Measurements from ENCODE around the gene IER3.
A peak's percentile ranks its signal among the peaks of the same experiment; 100 is the strongest.
"Not testable (repeated sequence)": the region's sequence is repeated elsewhere in the genome, so short reads cannot be mapped to it uniquely, and the experiment has no call there.

Gene IER3

GRCh38 chr6:30747300-30747687 is 2.9 kb upstream of the IER3 start:
- no peak for DNase-seq

DNA sequence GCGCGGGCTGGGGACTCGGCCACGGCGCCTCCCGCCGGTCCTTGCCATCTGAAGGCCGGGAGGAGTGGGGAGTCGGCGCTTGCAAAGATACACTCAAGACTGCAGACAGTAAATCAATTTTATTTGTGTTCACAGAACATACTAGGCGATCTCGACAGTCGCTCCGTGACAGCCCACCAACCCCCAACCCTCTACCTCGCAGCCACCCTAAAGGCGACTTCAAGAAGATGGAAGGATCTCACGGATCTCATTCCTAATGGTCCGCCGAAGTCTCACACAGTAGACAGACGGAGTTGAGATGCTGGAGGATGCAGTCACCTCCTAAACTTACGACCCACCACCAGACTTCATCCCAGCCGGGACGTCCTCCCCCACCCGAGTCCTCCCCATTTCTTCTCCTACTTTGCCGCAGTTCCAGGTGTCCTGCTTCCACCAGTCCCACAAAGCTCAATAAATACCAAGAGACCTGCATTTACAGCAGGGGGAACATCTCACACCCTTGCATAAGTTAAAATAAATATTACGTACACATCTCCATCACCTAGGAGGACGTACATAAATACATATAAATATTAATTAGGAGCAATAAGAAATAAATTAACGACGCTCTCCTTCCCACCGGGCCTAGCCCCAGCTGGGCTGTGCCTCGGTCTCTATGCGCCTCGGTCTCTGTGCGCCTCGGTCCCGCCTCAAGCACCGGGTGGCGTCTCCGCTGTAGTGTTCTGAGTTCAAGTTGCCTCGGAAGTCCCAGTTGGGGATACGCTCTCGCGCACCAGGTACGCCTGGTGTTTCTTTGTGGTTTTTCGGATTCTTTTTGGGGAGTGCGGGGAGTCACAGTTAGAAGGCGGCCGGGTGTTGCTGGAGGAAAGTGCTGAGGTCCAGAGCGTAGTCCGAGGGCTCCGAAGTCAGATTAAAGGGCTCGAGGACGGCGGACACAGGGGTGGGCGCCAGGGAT is 971 bp downstream of the IER3 start:
- DNase-seq, result no peak

DNA sequence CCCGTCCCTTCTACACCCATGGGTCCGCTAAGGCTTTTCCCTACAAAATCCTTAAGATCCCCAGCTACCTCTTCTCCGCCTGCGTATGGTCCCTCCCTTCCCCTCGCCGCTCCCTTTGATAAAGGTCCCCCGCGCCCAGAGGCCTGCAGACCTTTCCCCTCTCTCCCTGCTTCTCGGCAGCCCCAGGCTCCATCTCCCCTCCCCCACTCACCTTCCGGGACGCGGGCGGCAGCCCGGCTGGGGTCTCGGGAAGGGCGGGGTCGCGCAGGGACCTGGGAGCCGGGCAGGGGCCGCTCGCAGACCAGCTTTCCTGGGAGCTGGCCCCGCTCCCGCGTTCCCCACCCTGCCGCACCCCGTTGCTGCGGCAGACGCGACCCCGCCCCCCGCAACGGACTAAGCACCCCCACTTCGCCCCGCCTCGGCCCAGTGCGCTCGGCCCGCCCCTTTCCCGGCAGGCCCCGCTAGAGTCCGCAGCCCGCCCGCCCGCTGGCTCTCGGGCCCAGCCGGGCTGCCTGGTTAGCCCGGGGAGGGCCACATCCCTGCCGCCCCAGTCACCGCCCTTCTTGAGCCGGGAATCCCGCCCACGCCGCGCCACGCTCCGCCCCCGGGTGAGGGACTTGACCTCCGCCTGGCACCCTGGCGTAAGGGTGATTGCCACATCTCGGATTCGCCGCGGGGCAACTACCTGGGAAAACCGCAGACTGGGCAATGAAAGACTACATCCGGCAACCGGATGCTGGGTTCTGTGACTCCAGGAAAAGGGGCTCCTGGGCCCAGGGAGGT is 1.8 kb downstream of the IER3 start, which contains the start of gene FLOT1:
FLOT1 (minus strand) TSS at position 372 of the 783 bp plus-strand sequence. CDS start 498 bp downstream, outside the sequence.
- peak; percentile 57 for DNase-seq

DNA sequence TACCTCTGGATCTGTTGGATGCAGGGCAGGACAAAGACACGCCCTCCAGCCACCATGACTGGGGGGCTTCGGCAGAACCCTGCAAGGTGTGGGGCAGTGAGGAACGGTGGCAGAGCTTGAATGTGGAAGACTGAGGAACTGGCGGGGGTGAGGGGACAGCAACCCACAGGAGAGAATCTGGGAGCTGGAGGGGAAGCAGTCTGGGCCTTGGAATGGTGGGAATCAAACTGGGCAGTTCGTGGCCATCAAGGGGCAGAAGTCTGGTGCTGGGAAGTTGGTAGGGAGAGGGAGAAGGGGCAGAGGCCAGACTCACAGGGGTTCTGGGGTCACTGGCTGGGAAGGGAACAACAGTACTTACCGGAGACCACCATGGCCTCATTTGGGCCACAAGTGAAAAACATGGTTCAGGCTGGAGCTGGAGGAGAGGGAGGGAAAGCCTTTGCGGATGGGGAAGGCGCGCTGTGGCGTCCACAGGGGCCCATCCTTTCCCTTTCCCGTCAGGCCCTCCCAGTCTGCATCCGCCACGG is 2.5 kb downstream of the IER3 start:
- DNase-seq, result no peak

- no peak for DNase-seq
Measured at GRCh38 chr6:30741063-30741779, 3.1 kb downstream of the IER3 start.

DNA sequence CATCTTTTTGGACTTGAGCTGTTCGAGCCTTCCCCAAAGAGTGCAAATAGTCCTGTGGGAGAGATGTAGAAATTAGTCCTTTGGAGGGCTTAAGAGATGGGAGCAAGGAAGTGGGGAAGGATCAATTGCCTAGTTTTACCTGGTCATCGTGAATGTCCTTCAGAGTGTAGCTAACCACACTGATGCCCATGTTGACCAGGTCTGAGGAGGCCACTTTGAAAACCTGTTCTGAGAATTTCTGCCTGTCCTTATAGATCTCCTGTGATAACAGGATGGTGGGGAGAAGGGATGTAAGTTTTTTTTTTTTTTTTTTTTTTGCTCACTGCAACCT is 3.8 kb downstream of the IER3 start:
- no peak for DNase-seq

- no peak for DNase-seq
Measured at GRCh38 chr6:30738532-30738931, 5.8 kb downstream of the IER3 start.

DNA sequence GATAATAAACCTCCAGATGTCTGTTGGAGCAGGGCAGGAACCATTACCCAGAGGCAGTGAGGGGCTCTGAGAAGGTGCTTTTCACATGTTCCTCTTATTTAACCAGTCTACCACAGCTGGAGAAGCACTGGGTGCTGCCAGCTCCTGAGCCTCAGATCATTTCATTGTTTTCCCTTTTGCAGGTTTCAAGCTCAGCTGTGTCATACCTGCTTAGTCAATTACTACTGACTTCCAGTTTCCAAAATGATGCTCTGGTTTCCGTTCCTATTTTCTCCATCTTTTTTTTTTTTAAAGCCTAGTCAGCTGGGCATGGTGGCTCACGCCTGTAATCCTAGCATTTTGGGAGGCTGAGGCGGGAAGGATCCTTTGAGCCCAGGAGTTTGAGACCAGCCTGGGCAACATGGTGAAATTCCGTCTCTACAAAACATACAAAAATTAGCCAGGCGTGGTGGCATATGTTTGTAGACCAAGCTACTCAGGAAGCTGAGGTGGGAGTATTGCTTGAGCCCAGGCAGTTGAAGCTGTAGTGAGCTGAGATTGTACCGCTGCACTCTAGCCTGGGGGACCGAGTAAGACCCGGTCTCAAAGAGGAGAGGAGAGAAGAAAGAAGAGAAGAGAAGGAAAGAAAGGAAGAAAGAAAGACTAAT is 8.6 kb downstream of the IER3 start:
- DNase-seq, result no peak

GRCh38 chr6:30732237-30732943 is 12.0 kb downstream of the IER3 start:
- DNase-seq, result no peak

DNA sequence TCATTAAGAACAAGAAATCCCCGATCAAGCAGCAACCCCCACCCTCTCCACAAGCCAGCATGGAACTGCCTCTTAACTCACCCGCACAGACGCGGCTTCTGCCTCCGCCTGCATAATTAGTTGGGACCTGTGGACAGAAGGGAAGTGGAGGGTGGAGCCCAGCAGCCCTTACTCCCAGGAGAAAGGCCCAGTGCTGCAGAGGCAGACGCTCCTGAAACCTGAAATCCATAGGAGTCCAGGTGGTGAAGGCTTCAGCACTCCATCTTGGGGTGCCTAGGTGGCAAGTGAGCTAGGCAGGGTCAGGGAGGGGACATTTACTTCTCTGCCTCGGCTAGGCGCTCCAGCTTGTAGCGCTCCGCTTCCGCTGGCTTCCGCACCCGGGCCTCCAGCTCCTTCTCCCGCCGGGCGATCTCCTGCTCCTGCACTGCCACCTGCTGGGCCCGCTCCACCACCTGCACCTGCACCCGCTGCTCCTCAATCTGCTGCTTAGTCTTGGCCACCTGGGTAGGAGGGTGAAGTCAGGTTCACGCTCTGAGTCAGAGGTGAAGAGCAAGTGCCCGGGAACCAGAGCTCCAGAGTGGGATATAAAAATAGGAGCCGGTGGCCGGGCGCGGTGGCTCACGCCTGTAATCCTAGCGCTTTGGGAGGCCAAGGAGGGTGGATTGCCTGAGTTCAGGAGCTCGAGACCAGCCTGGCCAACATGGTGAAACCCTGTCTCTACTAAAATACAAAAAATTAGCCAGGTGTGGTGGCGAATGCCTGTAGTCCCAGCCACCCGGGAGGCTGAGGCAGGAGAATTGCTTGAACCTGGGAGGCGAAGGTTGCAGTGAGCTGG is 13.5 kb downstream of the IER3 start:
- DNase-seq, result peak; percentile 32

- no peak for DNase-seq
Measured at GRCh38 chr6:30727920-30728553, 16.3 kb downstream of the IER3 start.

DNA sequence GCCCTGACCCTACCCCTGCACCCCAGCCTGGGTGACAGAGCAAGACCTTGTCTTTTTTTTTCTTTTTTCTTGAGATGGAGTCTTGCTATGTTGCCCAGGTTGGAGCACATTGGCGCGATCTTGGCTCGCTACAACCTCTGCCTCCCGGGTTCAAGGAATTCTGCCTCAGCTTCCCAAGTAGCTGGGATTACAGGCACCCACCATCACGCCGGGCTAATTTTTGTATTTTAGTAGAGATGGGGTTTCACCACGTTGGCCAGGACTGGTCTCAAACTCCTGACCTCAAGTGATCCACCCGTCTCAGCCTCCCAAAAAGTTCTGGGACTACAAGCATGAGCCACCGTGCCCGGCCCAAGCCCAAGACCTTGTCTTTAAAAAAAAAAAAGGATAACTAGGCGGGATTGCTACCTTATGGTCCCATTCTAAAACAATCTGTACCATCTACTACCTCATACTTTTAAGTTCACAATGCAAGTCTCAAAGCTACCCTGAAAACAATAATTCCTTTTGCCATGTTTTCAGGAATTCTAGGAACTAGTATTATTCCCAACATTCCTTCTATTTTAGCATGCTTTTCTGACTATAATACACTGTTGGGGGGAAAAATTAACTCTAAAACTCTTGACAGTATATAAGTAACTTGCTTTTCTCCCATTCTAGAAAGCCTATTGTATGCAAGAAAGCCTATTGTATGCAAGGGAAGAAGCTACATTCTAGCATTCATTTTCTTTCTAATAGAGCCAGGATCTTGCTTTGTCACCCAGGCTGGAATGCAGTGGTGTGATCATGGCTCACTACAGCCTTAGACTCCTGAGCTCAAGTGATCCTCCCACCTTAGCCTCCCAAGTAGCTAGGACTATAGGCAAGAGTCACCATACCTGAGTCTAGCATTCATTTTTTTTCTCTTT is 17.6 kb downstream of the IER3 start:
- no peak for DNase-seq

GRCh38 chr6:30725713-30726505 is 18.4 kb downstream of the IER3 start:
- DNase-seq, result no peak

GRCh38 chr6:30724906-30725667 is 19.3 kb downstream of the IER3 start:
- DNase-seq, result no peak

DNA sequence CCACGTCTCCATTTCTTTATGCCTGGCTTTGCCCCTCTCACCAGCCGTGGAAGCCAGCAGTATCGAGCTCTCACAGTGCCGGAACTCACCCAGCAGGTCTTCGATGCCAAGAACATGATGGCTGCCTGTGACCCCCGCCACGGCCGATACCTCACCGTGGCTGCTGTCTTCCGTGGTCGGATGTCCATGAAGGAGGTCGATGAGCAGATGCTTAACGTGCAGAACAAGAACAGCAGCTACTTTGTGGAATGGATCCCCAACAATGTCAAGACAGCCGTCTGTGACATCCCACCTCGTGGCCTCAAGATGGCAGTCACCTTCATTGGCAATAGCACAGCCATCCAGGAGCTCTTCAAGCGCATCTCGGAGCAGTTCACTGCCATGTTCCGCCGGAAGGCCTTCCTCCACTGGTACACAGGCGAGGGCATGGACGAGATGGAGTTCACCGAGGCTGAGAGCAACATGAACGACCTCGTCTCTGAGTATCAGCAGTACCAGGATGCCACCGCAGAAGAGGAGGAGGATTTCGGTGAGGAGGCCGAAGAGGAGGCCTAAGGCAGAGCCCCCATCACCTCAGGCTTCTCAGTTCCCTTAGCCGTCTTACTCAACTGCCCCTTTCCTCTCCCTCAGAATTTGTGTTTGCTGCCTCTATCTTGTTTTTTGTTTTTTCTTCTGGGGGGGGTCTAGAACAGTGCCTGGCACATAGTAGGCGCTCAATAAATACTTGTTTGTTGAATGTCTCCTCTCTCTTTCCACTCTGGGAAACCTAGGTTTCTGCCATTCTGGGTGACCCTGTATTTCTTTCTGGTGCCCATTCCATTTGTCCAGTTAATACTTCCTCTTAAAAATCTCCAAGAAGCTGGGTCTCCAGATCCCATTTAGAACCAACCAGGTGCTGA is 20.3 kb downstream of the IER3 start:
- not testable (repeated sequence) for DNase-seq

GRCh38 chr6:30723159-30723842 is 21.0 kb downstream of the IER3 start:
- not testable (repeated sequence) for DNase-seq
